Cerebellar nuclear complex (tissue), 1 donor: ENCODE data around the gene LILRA1.
"Not testable (repeated sequence)": the region's sequence is repeated elsewhere in the genome, so short reads cannot be mapped to it uniquely, and the experiment has no call there.

Source experiments
- DNase-seq, 2 experiments: peaks; one replicate each; lab custom pipeline; 2025; lab: John Stamatoyannopoulos, UW

LILRA1 gene

GRCh38 chr19:54593445-54593844, at the start of gene LILRA1:
Gene LILRA1, plus strand, starts transcription at chr19:54593632. Its CDS starts 613 bp downstream, at chr19:54594245.
- not testable (repeated sequence) for DNase-seq

DNA sequence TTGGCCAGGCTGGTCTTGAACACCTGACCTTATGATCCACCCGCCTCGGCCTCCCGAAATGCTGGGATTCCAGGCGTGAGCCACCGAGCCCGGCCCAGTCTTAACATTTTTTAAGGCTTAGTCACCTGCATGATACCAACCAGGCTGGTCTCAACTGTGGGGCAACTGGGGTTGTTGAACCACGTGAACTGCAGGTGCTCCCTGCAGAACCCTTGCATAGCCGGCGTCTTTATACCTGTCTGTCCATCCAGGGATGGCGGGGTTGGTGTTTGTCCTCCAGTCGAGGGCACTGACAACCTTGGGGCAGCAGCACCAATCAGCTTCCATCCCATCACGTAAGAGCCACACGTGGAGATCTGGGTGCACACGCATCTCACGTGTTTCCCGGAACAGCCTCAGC, 44.6 kb upstream of the LILRA1 start:
- DNase-seq: no peak

- no peak for DNase-seq
Observed at GRCh38 chr19:54549224-54549623, 44.2 kb upstream of the LILRA1 start.

- DNase-seq: no peak
Observed at GRCh38 chr19:54551293-54551692, 42.1 kb upstream of the LILRA1 start.

DNA sequence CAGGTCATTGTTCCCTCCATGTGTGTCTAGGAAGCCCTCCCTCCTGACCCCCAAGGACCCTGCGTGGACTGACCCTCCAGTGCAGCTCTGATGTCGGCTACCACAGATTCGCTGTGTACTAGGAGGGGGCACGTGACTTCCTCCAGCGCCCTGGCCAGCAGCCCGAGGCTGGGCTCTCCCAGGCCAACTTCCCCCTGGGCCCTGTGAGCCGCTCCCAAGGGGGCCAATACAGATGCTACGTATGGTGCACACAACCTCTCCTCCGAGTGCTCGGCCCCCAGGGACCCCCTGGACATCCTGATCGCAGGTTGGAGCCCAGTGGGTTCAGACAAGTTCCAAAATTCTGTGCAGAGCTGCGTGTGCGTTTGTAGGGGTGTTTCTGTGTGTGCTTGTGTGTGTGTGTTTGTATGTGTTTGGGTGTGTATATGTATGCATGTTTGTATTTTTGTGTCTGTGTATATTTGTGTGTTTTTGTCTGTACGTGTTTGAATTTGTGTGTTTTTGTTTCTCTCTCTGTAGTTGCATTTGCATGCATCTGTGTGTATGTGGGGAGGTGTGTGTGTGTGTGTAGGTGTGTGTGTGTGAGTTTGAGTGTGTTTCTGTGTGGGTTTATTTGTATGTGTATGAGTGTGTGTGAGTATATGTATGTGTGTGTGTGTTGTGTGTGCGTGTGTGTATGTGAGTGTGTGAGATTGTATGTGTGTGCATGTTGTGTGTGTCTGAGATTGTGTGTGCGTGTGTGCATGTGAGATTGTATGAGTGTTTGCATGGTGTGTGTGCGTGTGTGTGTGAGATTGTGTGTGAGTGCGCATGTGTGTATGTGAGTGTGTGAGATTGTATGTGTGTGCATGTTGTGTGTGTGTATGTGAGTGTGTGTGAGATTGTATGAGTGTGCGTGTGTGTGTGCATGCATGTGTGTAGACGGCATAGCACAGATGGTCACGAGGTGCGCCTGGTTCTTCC, 41.2 kb upstream of the LILRA1 start:
- DNase-seq: no peak

GRCh38 chr19:54552913-54553310, 40.5 kb upstream of the LILRA1 start:
- DNase-seq: no peak

- DNase-seq: no peak
Observed at GRCh38 chr19:54554006-54554405, 39.4 kb upstream of the LILRA1 start.

GRCh38 chr19:54554896-54555295, 38.5 kb upstream of the LILRA1 start:
- no peak for DNase-seq

- DNase-seq: no peak
Observed at GRCh38 chr19:54556194-54556593, 37.2 kb upstream of the LILRA1 start.

- DNase-seq: no peak
Observed at GRCh38 chr19:54558339-54558738, 35.1 kb upstream of the LILRA1 start.

GRCh38 chr19:54560881-54561385, 32.5 kb upstream of the LILRA1 start:
- no peak for DNase-seq

- no peak for DNase-seq
Observed at GRCh38 chr19:54561840-54562239, 31.6 kb upstream of the LILRA1 start.

GRCh38 chr19:54563206-54563605, 30.2 kb upstream of the LILRA1 start:
- not testable (repeated sequence) for DNase-seq

GRCh38 chr19:54570316-54570715, 23.1 kb upstream of the LILRA1 start:
- DNase-seq: no peak

GRCh38 chr19:54571715-54572615, 21.5 kb upstream of the LILRA1 start:
- not testable (repeated sequence) for DNase-seq

DNA sequence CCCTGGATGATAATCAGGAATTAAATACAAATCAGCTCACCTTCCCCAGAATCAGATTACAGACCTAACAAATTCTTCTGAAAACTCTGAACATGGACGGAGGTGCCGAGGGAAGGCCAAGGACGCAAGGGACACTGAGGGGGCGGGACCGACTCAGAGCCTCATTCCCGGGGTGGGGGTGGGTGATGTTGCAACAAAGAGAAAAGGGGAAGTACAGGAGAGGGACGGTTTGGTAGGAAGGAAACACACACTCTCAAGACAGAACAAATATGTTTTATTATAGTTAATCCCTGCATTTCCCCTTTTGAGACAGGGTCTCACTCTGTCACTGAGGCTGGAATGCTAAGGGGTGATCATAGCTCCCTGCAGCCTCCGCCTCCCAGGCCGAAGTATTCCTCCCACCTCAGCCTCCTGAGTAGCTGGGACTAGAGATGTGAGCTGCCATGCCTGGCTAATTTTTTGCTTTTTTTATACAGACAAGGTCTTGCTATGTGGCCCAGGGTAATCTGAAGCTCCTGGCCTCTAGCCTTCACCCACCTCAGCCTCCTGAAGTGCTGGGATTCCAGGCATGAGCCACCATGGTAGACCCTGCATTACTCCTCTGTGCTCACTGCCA, 20.6 kb upstream of the LILRA1 start:
- DNase-seq: no peak

DNA sequence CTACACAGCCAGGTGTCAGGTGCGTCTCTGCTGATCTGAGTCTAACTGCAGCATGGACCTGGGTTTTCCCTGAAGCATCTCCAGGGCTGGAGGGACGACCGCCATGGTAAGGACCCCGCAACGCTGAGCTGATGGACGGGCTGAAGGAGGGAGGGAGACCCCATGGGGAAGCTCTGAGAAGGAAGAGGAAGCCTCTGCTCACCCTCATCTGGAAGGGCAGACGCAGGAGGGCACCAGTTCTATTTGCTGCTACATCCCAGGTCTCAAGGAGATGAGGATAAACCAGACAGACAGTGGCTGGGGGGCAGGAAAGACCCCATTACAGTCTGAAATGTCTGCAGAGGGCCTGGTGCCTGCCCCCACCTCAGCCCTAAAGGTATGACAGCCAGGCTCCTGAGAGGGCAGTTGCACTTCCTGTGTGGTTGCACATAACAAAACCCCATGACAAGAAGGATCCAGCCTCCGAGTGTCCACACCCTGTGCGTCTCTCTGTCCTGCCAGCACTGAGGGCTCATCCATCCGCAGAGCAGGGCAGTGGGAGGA, 20.0 kb upstream of the LILRA1 start, which contains the start of gene LILRA2:
LILRA2 (plus strand) TSS at position 461 of the 543 bp plus-strand sequence. CDS start 89 bp downstream, outside the sequence.
- DNase-seq: no peak

DNA sequence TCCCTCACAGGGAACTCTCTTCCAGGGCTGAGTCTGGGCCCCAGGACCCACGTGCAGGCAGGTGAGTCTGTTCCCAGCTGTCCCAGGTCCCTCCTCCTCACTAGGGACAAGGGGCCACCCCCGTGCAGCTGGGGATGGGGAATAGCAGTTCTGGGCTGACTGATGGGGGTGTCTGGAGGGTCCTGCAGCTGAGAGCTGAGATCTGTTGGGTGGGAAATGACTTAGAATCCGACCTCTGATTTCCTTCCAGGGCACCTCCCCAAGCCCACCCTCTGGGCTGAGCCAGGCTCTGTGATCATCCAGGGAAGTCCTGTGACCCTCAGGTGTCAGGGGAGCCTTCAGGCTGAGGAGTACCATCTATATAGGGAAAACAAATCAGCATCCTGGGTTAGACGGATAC, 19.4 kb upstream of the LILRA1 start:
- DNase-seq: no peak

DNA sequence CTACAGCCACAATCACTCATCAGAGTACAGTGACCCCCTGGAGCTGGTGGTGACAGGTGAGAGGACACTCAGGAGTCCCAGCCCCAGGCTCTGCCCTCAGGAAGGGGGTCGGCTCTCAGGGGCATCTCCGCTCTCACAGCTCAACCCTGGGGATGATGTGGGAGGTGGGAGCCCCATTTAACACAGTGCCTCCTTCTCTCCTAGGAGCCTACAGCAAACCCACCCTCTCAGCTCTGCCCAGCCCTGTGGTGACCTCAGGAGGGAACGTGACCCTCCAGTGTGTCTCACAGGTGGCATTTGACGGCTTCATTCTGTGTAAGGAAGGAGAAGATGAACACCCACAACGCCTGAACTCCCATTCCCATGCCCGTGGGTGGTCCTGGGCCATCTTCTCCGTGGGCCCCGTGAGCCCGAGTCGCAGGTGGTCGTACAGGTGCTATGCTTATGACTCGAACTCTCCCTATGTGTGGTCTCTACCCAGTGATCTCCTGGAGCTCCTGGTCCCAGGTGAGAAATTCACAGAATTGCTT, 18.8 kb upstream of the LILRA1 start:
- no peak for DNase-seq

- not testable (repeated sequence) for DNase-seq
Observed at GRCh38 chr19:54575205-54575604, 18.2 kb upstream of the LILRA1 start.

GRCh38 chr19:54576411-54576976, 16.9 kb upstream of the LILRA1 start:
- DNase-seq: no peak
